ENCODE data around the gene CLDN12.

The CLDN12 gene

GRCh38 chr7:90403174-90404113, at the start of gene CLDN12:
Gene CLDN12, plus strand, starts transcription at chr7:90403461. Its CDS starts 9,216 bp downstream, at chr7:90412677.
- DNase-seq, result peak; percentile 99

DNA sequence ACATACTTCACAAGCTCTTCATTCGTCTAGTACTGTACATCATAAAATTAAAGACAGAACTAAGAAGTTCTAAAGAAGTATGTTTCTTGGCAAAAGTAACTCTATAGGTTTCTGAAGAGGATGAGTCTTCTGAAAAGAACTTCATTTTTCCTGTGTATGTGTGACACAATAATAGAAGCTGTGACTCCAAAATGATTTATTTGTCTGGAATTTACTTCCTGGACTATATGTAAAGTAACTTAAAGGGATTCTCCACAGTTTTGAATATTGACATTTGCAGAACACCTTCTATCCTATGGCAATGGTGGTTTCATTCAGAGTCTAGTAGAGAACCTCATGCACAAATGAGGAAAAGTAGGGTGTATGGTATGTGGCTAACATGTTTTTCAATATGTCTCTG, 19.8 kb upstream of the CLDN12 start:
- peak; percentile 90 for DNase-seq

GRCh38 chr7:90383861-90384260, 19.4 kb upstream of the CLDN12 start:
- DNase-seq, result peak; percentile 78

GRCh38 chr7:90384433-90384832, 18.8 kb upstream of the CLDN12 start:
- DNase-seq, result peak; percentile 78

DNA sequence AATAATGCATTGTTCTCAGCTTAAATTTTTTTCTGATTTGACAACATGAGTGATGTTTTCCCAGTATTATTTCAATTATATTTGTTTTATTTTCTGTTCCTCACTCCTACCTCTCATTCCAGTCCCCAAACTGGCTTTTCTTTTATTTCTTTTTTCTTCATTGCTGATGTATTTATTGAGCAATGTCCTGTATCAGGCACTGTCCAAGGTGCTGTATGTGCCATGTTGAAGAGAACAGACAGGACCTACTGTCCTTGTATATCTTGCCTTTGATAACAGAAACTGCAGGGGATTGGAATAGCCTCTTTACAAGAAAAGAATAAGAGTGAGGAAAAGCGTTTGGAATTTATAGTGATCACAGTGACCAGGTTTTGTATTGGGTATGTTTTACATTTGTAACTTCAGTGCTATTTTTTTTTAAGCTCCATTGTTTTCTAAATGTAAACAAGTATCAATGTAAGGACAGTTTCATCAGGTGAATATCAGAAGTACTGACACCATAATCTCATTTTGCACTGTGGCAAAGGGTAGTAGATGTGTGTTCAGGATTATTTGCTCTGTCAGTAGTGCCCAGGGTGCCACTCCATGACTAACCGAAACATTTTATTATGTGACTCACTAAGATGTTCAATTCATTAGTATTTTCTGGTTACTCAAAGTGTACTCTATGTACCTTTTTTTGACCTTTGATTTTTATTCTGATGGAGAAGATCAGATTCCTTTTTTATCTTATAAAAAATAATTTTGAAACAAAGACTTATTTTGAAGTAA, 15.6 kb upstream of the CLDN12 start:
- peak; percentile 31 for DNase-seq

DNA sequence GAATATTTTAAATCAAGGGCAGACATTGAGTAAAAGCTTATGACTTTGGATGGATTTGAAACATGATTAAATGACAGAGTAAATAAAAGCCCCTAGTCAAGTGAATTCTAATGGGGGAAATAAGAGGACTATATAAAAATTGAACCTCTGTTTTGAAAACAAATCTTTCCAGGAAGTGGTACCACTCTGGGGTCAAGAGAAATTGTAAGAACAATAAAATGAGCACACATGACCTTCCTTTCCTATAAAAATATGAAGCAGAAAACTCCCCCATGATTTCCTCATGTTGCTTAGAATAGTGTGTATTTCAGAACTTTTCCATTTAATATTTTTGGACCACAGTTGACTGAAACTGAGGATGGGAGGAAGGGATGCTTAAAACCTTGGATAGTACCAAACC, 12.3 kb upstream of the CLDN12 start:
- no peak for DNase-seq

- no peak for DNase-seq
Observed at GRCh38 chr7:90391488-90391887, 11.8 kb upstream of the CLDN12 start.

GRCh38 chr7:90396420-90396819, 6.8 kb upstream of the CLDN12 start:
- DNase-seq, result no peak

GRCh38 chr7:90401989-90402388, 1.3 kb upstream of the CLDN12 start:
- peak; percentile 82 for DNase-seq

GRCh38 chr7:90402785-90403173, 482 bp upstream of the CLDN12 start:
- no peak for DNase-seq

DNA sequence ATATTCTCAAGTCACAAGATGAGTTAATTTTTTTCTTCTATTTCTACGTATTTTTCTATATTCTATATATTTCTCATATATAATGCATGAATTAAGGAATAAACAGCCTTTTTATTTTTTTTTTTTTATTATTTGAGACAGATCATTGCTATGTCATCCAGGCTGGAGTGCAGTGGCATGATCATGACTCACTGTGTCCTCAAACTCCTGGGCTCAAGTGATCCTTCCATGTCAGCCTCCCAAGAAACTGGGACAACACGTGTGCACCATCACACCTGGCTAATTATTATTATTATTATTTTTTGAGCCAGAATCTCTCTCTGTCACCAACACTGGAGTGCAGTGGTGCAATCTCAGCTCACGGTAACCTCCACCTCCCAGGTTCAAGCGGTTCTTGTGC, 1.5 kb downstream of the CLDN12 start:
- DNase-seq, result peak; percentile 53

DNA sequence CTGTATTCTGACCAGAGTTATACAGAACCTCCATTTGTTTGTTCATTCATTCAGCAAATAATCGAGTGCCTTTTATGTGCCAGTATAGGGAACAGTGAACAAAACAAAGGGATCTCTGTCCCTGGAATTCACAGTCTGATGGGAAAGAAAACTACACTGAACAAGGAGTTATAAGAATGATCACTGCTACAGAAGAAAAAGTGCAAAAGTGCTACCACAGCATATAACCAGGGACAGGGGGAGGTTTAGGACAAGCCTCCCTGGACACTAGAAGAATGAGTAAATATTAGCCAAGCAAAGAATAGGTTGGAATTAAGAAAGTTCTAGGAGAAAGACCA, 4.2 kb downstream of the CLDN12 start:
- DNase-seq, result no peak

GRCh38 chr7:90408142-90408541, 4.9 kb downstream of the CLDN12 start:
- DNase-seq, result no peak

DNA sequence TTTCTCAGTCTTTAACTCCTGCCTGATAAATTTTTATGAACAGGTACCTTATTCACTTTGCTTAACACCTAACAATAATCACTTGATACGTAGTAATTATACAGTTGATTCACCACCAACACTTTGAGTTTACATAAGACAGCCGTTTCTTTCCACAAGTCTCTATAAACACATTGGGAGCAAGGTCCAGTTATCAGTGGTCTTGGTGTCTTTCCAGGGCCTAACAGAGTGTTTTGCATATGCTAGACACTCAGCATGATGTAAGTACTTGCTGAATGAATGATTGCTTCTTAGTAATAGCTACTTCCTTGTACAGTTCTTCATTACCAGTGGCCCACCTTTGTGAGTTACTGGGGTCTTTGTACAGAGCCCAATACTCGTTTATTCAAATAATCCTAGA, 6.4 kb downstream of the CLDN12 start:
- DNase-seq, result no peak

GRCh38 chr7:90411510-90411909, 8.2 kb downstream of the CLDN12 start:
- peak; percentile 49 for DNase-seq

DNA sequence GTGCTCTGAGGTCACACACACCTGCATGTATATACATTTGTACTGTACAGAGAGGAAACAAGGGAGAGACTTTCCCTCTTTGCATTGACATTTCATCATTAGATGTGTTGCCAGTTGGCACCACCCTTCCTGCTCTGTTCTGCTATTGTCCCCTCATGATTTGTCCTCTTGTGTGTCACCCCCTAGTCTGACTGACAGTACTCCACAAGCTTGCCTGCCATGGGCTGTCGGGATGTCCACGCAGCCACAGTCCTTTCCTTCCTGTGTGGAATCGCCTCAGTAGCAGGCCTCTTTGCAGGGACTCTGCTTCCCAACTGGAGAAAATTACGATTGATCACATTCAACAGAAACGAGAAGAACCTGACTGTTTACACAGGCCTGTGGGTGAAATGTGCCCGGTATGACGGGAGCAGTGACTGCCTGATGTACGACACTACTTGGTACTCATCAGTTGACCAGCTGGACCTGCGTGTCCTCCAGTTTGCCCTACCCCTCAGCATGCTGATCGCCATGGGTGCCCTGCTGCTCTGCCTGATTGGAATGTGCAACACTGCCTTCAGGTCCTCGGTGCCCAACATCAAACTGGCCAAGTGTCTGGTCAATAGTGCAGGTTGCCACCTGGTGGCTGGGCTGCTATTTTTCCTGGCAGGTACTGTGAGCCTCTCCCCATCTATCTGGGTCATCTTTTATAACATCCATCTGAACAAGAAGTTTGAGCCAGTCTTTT, 9.4 kb downstream of the CLDN12 start:
- DNase-seq, result no peak

GRCh38 chr7:90413185-90413528, 9.9 kb downstream of the CLDN12 start:
- DNase-seq, result no peak

- no peak for DNase-seq
Observed at GRCh38 chr7:90421651-90422050, 18.4 kb downstream of the CLDN12 start.

GRCh38 chr7:90424720-90425119, 21.5 kb downstream of the CLDN12 start:
- no peak for DNase-seq

DNA sequence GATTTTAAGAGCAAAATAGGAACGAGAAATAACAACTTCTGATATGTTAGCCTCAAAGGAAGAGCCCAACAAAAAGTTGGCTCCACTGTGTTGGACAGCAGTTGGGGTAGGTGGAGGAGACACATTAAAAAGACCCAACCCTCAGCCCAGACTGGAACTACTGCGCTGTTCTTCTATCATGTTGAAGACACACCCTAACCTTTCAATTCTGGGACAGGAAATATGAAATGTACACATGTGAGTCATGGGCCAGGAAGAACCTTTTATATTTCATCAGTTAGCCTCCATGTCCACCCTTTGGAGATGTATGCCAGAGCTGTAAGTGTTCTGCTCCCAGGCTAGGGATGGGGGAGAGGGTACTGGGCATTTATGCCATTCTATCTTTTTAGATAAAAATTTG, 22.1 kb downstream of the CLDN12 start:
- DNase-seq, result peak; percentile 38

GRCh38 chr7:90430614-90431460, 27.6 kb downstream of the CLDN12 start:
- no peak for DNase-seq

- no peak for DNase-seq
Observed at GRCh38 chr7:90432752-90433151, 29.5 kb downstream of the CLDN12 start.

DNA sequence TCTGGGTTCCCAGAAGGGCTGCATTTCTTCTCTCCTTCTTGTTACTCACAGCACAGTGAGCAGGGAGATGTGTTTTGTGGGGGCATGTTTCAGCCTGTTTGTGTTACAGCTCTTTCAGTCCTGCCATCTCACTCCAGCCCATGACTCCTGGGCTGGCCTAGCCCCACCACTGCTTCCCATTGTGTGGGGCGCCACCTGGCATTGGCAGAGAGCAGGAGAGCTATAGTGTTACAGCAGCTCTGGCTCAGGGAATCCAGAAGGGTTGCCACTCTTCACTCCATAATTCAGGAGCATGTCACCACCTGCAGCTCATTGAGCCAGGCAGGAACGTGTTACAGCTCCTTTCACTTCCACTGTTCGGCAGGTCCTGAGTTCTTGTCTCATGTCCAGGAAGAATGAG, 30.0 kb downstream of the CLDN12 start:
- no peak for DNase-seq

All from HCEC 1CT (cell line).